ENCODE data around the gene PIGC.

- TF ChIP-seq CTCF (IDR thresholded peaks at IDR 0.05) (no peak), POLR2A (IDR thresholded peaks at IDR 0.05) (no peak)
These were observed 33.8 kb downstream of the PIGC start for GRCh38 chr1:172410027-172410426.
